Colonic mucosa (tissue), 4 donors: ENCODE measurements around the gene PRODH2. TPM values are rescaled to one million over a fixed set of nuclear protein-coding genes. Genes with fewer than 3 reads are reported as not detected.

Experiments
- DNase-seq: peaks from one replicate; pipeline ENCODE4 v3.0.0-alpha.2; 2020
- H3K27ac ChIP-seq: fragments of 200-600 bp; one replicate; pipeline ENCODE4 v1.8.0; 2021
- H3K27me3 ChIP-seq: fragments of 200-600 bp; one replicate; pipeline ENCODE4 v1.8.0; 2021
- H3K36me3 ChIP-seq: fragments of 200-600 bp; one replicate; pipeline ENCODE4 v1.8.0; 2021
- H3K4me1 ChIP-seq: fragments of 200-600 bp; one replicate; pipeline ENCODE4 v1.8.0; 2021; ENCODE audit warnings: mild to moderate bottlenecking
- H3K4me3 ChIP-seq: fragments of 200-600 bp; one replicate; pipeline ENCODE4 v1.8.0; 2021
- H3K9ac ChIP-seq, 2 donors: one replicate each; pipeline ENCODE4 v1.7.0; 2013; ENCODE audit warnings: control low read depth in 2 of 2, low read depth in 2 of 2, low read length in 2 of 2
- H3K9me3 ChIP-seq: fragments of 200-600 bp; one replicate; pipeline ENCODE4 v1.8.0; 2021
- intact Hi-C: fragments of 100-400 bp; cut with DNase I; formaldehyde crosslinking; loops from one replicate; pipeline ENCODE4 v1.14.1; 2022
- total RNA-seq, 2 donors: library from RNA; stranded (reverse); fragmentation: NEBNext Ultra II Directional in 1 of 2; extraction: Animal tissue kit (Norgen Biotek cat#: 25700) in 1 of 2; gene quantifications; one replicate each; pipeline ENCODE4 v1.2.1, GENCODE V29; 2021
- TF ChIP-seq, protein P1 (sequence below): fragments of 200-600 bp; IDR thresholded peaks from one replicate; pipeline ENCODE4 v1.8.0; 2022; ENCODE audit warnings: antibody characterized with exemption, mild to moderate bottlenecking
- donor health status: healthy.
- donor health status: DM: no; HTN: no; CAD: no.
- donor health status: DM: no; HTN: no; CAD: no.

Gene PRODH2
- total RNA-seq, 2 donors from 2014 or later: not detected

DNA sequence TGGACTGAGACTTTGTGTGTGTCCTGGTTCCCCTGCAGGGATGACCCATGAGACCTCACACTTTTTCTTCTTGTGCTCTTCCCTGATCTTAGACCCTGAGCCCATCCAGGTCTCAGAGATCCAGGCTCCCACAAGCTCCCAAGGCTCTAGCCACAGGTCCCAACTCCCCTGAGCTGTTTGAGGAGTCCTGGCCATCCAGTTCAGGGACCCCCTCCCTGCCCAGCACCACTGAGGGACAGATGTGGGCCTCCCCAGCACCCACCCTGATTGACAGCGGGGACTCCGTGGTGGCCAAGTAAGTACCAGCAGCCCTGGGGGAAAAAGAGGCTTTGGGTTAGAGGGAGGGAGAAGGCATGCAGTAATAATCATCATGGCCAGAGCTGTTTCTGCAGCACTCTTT lies 52.9 kb downstream of the PRODH2 start:
- intact Hi-C loops: no loop called here
- Histone ChIP-seq H3K36me3 (no peaks in the 10 kb centered on the region), H3K4me1 (no peaks in the 10 kb centered on the region), H3K27ac (no peak overlapping the region), H3K27me3 (no peaks in the 10 kb centered on the region), H3K9me3 (no peaks in the 10 kb centered on the region), H3K9ac (no peak overlapping the region), H3K4me3 (no peak overlapping the region)
- DNase-seq: no peak
- TF ChIP-seq, protein P1, sequence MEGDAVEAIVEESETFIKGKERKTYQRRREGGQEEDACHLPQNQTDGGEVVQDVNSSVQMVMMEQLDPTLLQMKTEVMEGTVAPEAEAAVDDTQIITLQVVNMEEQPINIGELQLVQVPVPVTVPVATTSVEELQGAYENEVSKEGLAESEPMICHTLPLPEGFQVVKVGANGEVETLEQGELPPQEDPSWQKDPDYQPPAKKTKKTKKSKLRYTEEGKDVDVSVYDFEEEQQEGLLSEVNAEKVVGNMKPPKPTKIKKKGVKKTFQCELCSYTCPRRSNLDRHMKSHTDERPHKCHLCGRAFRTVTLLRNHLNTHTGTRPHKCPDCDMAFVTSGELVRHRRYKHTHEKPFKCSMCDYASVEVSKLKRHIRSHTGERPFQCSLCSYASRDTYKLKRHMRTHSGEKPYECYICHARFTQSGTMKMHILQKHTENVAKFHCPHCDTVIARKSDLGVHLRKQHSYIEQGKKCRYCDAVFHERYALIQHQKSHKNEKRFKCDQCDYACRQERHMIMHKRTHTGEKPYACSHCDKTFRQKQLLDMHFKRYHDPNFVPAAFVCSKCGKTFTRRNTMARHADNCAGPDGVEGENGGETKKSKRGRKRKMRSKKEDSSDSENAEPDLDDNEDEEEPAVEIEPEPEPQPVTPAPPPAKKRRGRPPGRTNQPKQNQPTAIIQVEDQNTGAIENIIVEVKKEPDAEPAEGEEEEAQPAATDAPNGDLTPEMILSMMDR: no peak

DNA sequence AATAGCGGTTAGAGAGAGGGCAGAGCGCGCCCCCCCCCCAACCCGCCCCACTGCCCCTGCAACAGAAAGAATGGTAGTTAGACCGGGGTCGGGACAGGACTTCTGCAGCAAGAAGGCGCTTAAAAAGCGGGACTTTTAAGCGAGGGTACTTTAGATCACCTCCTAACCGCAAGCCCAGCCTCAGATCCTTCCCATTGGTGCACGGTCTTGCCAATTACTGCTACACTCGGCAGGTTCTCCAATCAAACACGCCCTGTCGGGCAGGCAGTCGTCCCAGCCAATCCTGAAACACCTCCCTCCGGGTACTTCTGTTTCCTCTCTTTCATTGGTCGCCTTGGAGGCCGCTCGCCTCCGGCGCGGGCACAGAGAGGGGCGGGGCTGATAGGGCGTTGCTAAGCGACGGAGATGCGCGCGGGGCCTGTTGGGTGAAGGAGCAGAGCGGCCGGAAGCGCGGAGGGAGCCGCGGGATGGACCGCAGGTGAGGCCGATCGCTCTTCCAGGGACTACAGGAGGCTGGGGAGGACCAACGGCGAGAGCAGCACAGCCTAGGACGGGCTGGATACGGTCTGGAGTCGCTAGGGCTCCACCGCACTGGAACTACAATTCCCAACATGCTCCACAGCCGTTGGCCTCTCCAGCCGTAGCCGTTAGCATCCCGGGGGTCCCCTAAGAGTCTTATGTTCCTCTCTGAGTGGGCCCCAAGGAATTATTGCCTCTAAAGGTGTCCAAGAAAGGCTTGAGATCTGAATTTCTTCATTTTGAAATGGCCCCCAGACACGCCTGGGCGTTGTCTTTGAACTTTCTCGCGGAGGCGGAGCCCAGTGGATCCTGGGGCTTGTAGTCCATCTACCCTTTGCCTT lies 54.7 kb downstream of the PRODH2 start, which contains the start of gene PROSER3:
Gene PROSER3 (plus strand): TSS at position 428 of the 860 bp plus-strand sequence. CDS start 40 bp downstream, at position 468.
- Histone ChIP-seq H3K4me3 (peak within 1 kb of the TSS; percentile 74), H3K27ac (peak within 1 kb of the TSS; percentile 80), H3K36me3 (peaks cover 5% of the 10 kb centered on the region), H3K27me3 (no peaks in the 10 kb centered on the region), H3K9me3 (no peaks in the 10 kb centered on the region), H3K9ac (peak within 1 kb of the TSS; percentile 82 to 97), H3K4me1 (no peaks in the 10 kb centered on the region)
- TF ChIP-seq, protein P1: no peak
- intact Hi-C loops: no loop called here
- peak; percentile 98 for DNase-seq

DNA sequence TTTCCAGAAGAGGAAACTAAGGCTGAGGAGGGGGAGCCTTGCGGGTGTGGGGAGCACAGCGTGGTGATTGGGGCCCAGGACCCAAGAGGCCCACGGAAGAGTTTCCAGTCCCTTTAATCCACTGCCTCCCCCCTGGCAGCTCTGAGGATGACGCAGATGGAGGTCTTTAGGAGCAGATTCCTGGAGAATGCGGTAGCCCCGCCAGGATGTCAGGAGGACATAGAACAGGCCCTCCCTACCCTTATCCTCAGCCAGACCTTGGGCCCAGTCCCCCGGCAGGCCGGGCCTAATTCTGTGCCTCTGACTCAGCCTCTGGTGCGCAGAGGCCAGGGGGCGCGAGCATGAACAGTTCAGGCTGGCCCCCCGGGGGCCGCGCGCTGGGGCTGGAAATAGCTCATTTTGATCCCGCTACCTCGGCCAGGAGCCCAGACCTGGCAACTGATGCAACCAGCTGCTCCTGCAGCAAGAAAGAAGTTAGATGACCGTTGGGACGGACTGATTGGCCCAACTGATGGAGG lies 55.4 kb downstream of the PRODH2 start:
- Histone ChIP-seq H3K4me1 (no peaks in the 10 kb centered on the region), H3K9me3 (no peaks in the 10 kb centered on the region), H3K4me3 (peak overlapping the region; percentile 74), H3K27ac (peak overlapping the region; percentile 72), H3K36me3 (peaks cover 5% of the 10 kb centered on the region), H3K9ac (peak overlapping the region; percentile 56 to 73), H3K27me3 (no peaks in the 10 kb centered on the region)
- TF ChIP-seq, protein P1: no peak
- DNase-seq: peak; percentile 70
- intact Hi-C loops: no loop called here

DNA sequence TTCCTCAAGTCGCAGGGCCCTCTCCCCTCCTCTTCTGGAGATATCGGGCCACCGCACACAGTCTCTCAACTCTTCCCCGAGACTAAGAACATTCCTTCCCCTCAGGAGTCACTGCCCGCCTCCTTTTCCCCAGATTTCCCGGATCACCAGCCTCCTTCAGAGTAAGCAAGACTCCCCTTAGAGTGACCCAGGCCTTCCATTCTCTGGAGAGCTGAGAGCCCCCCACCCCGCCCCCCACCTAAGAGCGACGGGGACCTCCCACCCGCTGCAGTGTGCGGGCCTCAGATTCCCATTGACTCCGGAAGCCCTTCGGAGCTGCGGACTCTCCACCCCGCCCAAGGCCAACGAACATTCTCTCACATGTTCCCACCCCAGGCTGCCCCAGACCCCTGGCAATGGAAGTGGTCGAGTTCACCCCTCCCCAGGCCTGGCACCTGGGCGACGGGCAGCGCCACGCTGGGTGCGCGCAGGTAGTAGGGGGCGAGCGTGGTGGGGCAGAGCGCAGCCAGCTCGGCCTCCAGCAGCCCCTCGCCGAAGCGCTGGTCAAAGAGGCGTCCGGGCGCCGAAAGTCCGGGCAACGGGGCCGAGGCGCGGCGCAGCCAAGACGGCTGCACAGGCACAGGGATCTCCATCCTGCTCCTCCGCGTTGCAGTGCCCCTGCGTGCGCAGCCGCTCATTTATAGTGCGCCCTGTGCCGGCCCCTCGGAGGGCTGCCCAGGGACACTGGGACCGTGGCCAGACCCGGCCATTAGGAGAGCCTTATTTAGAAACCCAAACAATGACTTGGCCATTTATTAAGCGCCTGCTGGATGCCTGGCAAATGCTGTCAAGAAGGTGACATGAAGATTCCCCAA lies 56.0 kb downstream of the PRODH2 start, which contains the start of gene HSPB6:
Gene HSPB6 (minus strand): TSS at position 653 of the 854 bp plus-strand sequence. CDS start 21 bp downstream, at position 632.
- TF ChIP-seq, protein P1: no peak
- H3K4me3 ChIP-seq: peak within 1 kb of the TSS; percentile 74
- DNase-seq: peak; percentile 51
- H3K4me1 ChIP-seq: no peaks in the 10 kb centered on the region
- no peaks in the 10 kb centered on the region for H3K9me3 ChIP-seq
- peak within 1 kb of the TSS; percentile 72 for H3K27ac ChIP-seq
- intact Hi-C loops: no loop called here
- peak within 1 kb of the TSS; percentile 56 to 73 for H3K9ac ChIP-seq
- peaks cover 5% of the 10 kb centered on the region for H3K36me3 ChIP-seq
- no peaks in the 10 kb centered on the region for H3K27me3 ChIP-seq
